ENCODE data around the gene ZNF532. TPM values are rescaled to one million over a fixed set of nuclear protein-coding genes. Genes with fewer than 3 reads are reported as not detected.
"Not testable (repeated sequence)": the region's sequence is repeated elsewhere in the genome, so short reads cannot be mapped to it uniquely, and the experiment has no call there.

The ZNF532 gene
- polyA plus RNA-seq, 4 donors: 85.3 to 105 (median 98.4) TPM

GRCh38 chr18:58848685-58849084, 16.0 kb upstream of the ZNF532 start:
- DNase-seq (ENCODE audit: low read depth in 4 of 4, low spot score in 3 of 4): no peak

- no peak for DNase-seq (ENCODE audit: low read depth in 4 of 4, low spot score in 3 of 4)
Observed at GRCh38 chr18:58850786-58851469, 13.7 kb upstream of the ZNF532 start.

GRCh38 chr18:58851856-58852255, 12.8 kb upstream of the ZNF532 start:
- DNase-seq (ENCODE audit: low read depth in 4 of 4, low spot score in 3 of 4): no peak

GRCh38 chr18:58852629-58853028, 12.0 kb upstream of the ZNF532 start:
- DNase-seq (ENCODE audit: low read depth in 4 of 4, low spot score in 3 of 4): no peak

- no peak for DNase-seq (ENCODE audit: low read depth in 4 of 4, low spot score in 3 of 4)
Observed at GRCh38 chr18:58853561-58853960, 11.1 kb upstream of the ZNF532 start.

- not testable (repeated sequence) for DNase-seq (ENCODE audit: low read depth in 4 of 4, low spot score in 3 of 4)
Observed at GRCh38 chr18:58855521-58855920, 9.2 kb upstream of the ZNF532 start.

- no peak for DNase-seq (ENCODE audit: low read depth in 4 of 4, low spot score in 3 of 4)
Observed at GRCh38 chr18:58856881-58857280, 7.8 kb upstream of the ZNF532 start.

GRCh38 chr18:58858591-58859468, 5.8 kb upstream of the ZNF532 start:
- DNase-seq (ENCODE audit: low read depth in 4 of 4, low spot score in 3 of 4): no peak

- DNase-seq (ENCODE audit: low read depth in 4 of 4, low spot score in 3 of 4): no peak
Observed at GRCh38 chr18:58859907-58860306, 4.8 kb upstream of the ZNF532 start.

GRCh38 chr18:58860747-58861231, 3.9 kb upstream of the ZNF532 start:
- DNase-seq (ENCODE audit: low read depth in 4 of 4, low spot score in 3 of 4): no peak

GRCh38 chr18:58861353-58861752, 3.3 kb upstream of the ZNF532 start:
- no peak for DNase-seq (ENCODE audit: low read depth in 4 of 4, low spot score in 3 of 4)

- DNase-seq (ENCODE audit: low read depth in 4 of 4, low spot score in 3 of 4): no peak
Observed at GRCh38 chr18:58861861-58862301, 2.8 kb upstream of the ZNF532 start.

- DNase-seq (ENCODE audit: low read depth in 4 of 4, low spot score in 3 of 4): no peak
Observed at GRCh38 chr18:58862356-58862755, 2.3 kb upstream of the ZNF532 start.

- DNase-seq (ENCODE audit: low read depth in 4 of 4, low spot score in 3 of 4): no peak
Observed at GRCh38 chr18:58862851-58863538, 1.7 kb upstream of the ZNF532 start.

- no peak for DNase-seq (ENCODE audit: low read depth in 4 of 4, low spot score in 3 of 4)
Observed at GRCh38 chr18:58863539-58864145, 1.0 kb upstream of the ZNF532 start.

GRCh38 chr18:58865033-58865590, 435 bp downstream of the ZNF532 start:
- DNase-seq (ENCODE audit: low read depth in 4 of 4, low spot score in 3 of 4): no peak

- DNase-seq (ENCODE audit: low read depth in 4 of 4, low spot score in 3 of 4): no peak
Observed at GRCh38 chr18:58865701-58866065, 1.0 kb downstream of the ZNF532 start.

- DNase-seq (ENCODE audit: low read depth in 4 of 4, low spot score in 3 of 4): no peak
Observed at GRCh38 chr18:58866066-58866772, 1.5 kb downstream of the ZNF532 start.

- DNase-seq (ENCODE audit: low read depth in 4 of 4, low spot score in 3 of 4): no peak
Observed at GRCh38 chr18:58866773-58867150, 2.1 kb downstream of the ZNF532 start.

All from right renal pelvis (tissue), 4 donors.